ENCODE measurements around the gene UAP1L1. TPM values are rescaled to one million over a fixed set of nuclear protein-coding genes. Genes with fewer than 3 reads are reported as not detected.

Gene UAP1L1
- total RNA-seq, 1 donor from 2014 or later, result 11.7 TPM

DNA sequence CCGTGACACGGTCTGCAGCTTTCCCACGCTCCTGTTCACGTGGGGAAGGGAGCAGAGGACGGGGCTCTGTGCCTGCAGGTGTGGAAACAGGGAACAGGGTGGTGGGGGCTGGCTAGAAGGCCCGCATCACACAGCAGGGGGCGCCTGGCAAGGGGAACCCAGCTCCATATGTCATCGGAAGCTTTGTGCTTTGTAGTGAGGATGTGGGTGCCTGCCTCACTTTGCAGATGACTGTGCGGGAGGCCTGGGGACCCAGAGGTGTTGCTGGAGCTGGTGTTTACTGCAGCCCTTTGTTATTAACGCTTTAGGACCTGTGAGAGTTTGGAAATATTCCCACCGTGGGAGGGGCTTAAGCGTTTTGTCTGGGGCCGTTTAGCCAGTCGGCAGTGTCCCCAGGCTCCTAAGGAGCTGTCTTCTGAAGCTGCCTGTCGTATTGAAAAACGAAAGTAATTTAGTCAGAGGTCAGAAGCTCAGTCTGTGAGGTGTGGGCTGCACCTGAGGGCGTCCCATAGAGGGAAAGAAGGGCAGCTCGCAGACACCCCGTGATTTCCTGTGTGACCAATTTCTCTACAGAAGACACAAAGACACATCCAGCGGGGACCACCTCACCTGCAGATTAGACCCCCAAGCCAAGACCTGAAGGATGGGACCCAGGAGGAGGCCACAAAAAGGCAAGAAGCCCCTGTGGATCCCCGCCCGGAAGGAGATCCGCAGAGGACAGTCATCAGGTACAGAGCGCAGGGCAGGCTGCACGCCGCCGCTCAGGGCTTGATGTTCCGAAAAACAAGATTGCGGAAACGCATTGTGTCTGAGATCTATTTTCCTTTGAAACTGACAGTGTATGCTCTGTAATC is 18.6 kb downstream of the UAP1L1 start:
- Histone ChIP-seq H3K4me3 (ENCODE audit: low read depth, low read length) (no peak overlapping the region), H3K36me3 (ENCODE audit: control insufficient read depth, insufficient read depth, low read length) (peaks cover 5% of the 10 kb centered on the region), H3K27me3 (ENCODE audit: control insufficient read depth, insufficient read depth, low read length) (no peaks in the 10 kb centered on the region)
- no peak for DNase-seq (ENCODE audit: low read depth)
- TF ChIP-seq, protein P1, sequence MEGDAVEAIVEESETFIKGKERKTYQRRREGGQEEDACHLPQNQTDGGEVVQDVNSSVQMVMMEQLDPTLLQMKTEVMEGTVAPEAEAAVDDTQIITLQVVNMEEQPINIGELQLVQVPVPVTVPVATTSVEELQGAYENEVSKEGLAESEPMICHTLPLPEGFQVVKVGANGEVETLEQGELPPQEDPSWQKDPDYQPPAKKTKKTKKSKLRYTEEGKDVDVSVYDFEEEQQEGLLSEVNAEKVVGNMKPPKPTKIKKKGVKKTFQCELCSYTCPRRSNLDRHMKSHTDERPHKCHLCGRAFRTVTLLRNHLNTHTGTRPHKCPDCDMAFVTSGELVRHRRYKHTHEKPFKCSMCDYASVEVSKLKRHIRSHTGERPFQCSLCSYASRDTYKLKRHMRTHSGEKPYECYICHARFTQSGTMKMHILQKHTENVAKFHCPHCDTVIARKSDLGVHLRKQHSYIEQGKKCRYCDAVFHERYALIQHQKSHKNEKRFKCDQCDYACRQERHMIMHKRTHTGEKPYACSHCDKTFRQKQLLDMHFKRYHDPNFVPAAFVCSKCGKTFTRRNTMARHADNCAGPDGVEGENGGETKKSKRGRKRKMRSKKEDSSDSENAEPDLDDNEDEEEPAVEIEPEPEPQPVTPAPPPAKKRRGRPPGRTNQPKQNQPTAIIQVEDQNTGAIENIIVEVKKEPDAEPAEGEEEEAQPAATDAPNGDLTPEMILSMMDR (IDR thresholded peaks at IDR 0.05; ENCODE audit: insufficient read depth, low read length, poor library complexity, severe bottlenecking), result peak; percentile 38

DNA sequence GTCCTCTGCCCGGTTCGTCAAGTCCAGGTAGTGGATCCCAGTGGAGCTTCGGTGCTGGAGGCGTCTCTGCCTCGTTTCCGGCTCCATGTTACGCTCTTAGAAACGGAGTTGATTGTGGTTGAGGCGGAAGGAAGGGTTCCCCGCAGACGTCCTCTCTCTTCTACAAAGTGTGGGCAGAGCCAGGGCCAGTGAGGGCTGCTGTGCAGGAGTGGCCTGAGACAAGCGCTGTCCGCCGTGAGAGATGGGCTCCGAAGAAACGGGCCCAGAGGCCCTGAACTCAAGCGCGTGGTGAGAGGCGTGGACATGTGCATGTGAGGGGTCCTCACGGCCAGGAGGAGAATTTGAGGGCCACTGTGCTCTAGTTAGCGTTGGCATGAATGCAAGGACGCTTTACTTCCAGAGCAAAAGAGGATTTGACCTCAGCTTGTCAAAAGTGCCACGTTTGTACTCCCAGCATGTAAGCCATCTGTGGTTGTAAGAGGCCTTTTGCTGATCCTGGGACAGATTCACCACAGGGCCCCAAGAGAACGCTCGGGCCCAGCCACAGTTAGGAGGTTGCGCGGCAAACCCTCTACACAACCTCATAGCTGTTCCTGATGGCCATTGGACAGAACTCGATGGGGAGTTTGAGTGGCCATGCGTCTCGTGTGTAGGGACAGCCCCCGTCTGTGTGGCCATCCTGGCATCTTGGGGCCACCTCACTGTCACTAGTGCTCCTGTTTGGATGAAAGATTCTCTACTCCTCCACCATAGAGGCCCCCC is 19.6 kb downstream of the UAP1L1 start:
- DNase-seq (ENCODE audit: low read depth), result no peak
- H3K36me3 ChIP-seq (ENCODE audit: control insufficient read depth, insufficient read depth, low read length), result peaks cover 9% of the 10 kb centered on the region
- TF ChIP-seq, protein P1 (IDR thresholded peaks at IDR 0.05; ENCODE audit: insufficient read depth, low read length, poor library complexity, severe bottlenecking), result no peak

DNA sequence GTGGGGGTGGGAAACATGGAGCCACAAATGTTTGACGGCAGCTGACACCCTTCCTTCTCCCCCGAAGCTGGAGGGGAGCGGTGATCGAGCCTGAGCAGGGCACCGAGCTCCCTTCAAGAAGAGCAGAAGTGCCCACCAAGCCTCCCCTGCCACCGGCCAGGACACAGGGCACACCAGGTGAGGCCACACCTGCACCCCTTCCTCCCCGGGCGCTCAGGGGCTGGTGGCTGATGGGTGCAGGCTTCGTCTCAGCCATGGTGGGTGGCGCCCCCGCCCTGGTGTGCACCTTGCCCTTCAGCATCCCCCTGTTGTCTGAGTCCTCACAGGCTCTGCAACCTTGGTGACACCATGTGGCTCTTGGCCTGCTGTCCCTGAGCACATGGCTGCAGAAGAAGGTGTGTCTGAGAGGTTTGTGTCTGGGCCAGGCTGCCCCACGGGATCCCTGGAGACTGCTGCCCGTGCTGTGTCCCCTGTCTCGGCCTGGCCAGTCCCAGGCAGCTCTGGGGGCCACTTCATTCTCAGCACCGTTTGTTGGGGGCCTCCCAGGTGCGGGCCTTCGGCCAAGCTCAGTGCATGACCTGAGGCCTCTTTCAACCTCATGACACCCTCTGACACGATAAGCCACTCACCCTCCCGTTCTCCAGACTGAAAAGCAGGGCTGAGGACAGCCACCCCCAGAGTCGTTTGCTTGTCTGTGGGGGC is 20.6 kb downstream of the UAP1L1 start:
- H3K27me3 ChIP-seq (ENCODE audit: control insufficient read depth, insufficient read depth, low read length), result no peaks in the 10 kb centered on the region
- TF ChIP-seq, protein P1 (IDR thresholded peaks at IDR 0.05; ENCODE audit: insufficient read depth, low read length, poor library complexity, severe bottlenecking), result no peak
- H3K36me3 ChIP-seq (ENCODE audit: control insufficient read depth, insufficient read depth, low read length), result peaks cover 10% of the 10 kb centered on the region
- no peak for DNase-seq (ENCODE audit: low read depth)
- H3K4me3 ChIP-seq (ENCODE audit: low read depth, low read length), result no peak overlapping the region

More for the DNA sequence above, 19.6 kb downstream of the UAP1L1 start:
- Histone ChIP-seq H3K4me3 (ENCODE audit: low read depth, low read length) (no peak overlapping the region), H3K27me3 (ENCODE audit: control insufficient read depth, insufficient read depth, low read length) (no peaks in the 10 kb centered on the region)

DNA sequence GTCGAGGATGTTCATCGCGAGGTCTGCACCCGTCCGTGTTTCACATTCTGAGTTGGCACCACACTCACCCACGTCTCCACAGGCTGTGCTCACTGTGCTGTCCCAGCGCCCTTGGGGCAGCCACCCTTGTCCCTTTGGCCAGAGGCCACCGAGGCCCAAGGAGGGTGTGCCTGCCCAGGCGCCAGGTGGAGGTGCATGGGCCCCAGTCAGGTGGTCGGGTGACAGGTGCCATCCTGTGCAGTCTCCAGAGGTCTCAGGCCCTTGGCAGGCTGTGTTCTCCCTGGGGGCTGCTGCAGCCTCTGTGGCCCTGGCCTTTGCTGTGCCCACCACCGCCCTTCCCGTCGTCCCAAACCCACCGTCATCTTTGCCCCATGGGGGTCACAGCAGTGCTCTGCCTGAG is 21.9 kb downstream of the UAP1L1 start:
- Histone ChIP-seq H3K4me3 (ENCODE audit: low read depth, low read length) (no peak overlapping the region), H3K27me3 (ENCODE audit: control insufficient read depth, insufficient read depth, low read length) (no peaks in the 10 kb centered on the region), H3K36me3 (ENCODE audit: control insufficient read depth, insufficient read depth, low read length) (peaks cover 11% of the 10 kb centered on the region)
- no peak for DNase-seq (ENCODE audit: low read depth)
- TF ChIP-seq, protein P1 (IDR thresholded peaks at IDR 0.05; ENCODE audit: insufficient read depth, low read length, poor library complexity, severe bottlenecking), result no peak

DNA sequence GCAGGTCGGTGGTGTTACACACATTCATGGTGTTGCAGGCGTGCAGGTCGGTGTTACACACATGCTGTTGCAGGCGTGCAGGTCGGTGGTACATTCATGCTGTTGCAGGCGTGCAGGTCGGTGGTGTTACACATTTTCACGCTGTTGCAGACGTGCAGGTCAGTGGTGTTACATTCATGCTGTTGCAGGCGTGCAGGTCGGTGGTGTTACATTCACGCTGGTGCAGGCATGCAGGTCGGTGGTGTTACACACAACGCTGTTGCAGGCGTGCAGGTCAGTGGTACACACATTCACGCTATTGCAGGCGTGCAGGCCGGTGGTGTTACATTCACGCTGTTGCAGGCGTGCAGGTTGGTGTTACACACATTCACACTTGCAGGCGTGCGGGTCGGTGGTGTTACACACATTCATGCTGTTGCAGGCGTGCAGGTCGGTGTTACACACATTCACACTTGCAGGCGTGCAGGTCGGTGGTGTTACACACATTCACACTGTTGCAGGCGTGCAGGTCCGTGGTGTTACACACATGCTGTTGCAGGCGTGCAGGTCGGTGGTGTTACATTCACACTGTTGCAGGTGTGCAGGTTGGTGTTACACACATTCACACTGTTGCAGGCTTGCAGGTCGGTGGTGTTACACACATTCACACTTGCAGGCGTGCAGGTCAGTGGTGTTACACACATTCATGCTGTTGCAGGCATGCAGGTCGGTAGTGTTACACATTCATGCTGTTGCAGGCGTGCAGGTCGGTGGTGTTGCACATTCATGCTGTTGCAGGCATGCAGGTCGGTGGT is 26.1 kb downstream of the UAP1L1 start:
- Histone ChIP-seq H3K27me3 (ENCODE audit: control insufficient read depth, insufficient read depth, low read length) (no peaks in the 10 kb centered on the region), H3K4me3 (ENCODE audit: low read depth, low read length) (no peak overlapping the region), H3K36me3 (ENCODE audit: control insufficient read depth, insufficient read depth, low read length) (peaks cover 9% of the 10 kb centered on the region)
- TF ChIP-seq, protein P1 (IDR thresholded peaks at IDR 0.05; ENCODE audit: insufficient read depth, low read length, poor library complexity, severe bottlenecking), result no peak
- DNase-seq (ENCODE audit: low read depth), result no peak

Measured in kidney epithelial cell (primary cell).